ENCODE data around the gene ALX4.

ALX4 gene

DNA sequence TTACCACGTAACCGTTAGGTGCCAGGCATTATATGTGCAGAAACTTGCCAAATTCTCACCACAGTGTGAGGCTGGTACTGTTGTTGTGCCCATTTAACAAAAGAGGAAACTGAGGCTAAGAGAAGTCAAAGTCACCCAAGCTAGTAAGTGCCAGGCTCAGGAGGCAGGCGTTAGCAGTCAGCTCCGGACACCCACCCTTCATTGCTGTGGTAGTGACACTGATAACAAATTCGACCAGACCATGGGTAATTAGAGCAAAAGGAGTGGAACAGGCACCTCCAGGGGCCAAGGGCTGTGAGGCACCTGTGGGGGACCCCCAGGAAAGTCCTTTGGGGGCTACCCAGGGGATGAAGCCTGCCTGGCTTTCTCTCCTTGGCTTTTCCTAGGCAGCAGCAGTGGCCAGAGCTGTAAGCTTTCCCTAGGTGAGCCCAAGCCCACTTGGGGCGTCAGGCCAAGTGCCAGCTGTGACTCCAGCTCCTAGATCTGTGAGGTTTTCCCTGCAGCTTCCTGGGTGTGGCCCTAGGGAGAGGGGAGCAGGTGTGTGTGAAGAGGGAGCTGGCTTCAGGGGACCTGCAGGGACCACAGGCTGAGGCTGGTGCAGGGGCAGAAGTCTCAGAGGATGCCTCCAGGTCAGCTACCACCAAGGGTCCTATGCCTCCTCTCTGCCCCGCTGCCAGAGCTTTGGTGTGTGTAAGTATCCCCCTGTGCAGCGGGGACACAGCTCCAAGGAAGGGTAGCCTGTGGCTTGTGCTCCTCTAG lies 19.7 kb upstream of the ALX4 start:
- Mint-ChIP-seq H3K4me3 (no peak overlapping the region), H3K9me3 (no peaks in the 10 kb centered on the region), H3K27me3 (peaks cover 79% of the 10 kb centered on the region), H3K4me1 (ENCODE audit: low read depth) (no peaks in the 10 kb centered on the region), H3K27ac (no peak overlapping the region), H3K36me3 (ENCODE audit: low read depth) (no peaks in the 10 kb centered on the region)
- intact Hi-C loops (cut with micrococcal nuclease) = no loop called here

DNA sequence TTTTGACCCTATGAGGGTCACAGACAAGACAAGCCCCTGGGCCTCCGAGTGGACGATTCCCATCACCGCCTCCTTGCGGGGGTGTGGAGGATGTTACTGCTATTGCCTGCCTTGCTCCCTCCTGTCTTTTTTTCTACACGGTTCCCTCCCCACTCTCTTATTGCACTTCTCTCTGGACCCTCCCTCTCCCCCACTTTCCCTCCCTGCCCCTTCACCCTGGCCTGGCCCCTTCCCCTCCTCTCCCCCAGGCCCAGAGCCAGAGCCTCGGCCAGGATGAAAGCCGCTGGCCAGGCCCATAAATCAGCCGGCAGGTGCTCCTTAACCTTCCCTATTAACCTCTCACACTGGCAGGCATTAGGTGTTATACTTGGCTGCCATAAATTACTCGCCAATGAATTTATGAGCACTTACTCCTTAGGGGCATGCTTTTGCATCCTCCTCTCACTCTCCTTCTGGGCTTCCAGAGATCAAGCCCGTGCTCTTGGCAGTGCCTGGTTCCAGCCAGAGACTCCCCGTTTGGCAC lies 18.3 kb upstream of the ALX4 start:
- Mint-ChIP-seq H3K27ac (no peak overlapping the region), H3K9me3 (no peaks in the 10 kb centered on the region), H3K27me3 (peaks cover 81% of the 10 kb centered on the region), H3K4me1 (ENCODE audit: low read depth) (no peaks in the 10 kb centered on the region), H3K4me3 (no peak overlapping the region), H3K36me3 (ENCODE audit: low read depth) (no peaks in the 10 kb centered on the region)
- intact Hi-C loops (cut with micrococcal nuclease) = no loop called here

DNA sequence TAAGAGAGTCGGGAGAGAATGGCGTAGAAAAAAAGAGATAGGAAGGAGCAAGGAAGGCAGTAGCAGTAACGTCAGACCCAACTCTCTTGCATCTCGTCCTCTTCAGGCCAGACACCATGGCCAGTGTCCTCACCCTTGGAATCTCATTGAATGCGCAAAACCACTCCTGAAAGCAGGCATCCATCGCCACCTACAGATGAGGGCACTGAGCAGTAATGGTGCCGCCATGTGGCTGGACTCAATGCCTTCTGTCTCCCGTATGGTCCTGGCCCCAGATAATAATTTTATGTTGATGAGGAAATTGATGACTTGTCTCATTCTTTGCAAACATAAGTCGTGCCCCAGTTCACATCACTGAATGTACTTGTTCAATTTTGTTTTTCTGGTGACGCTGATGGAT lies 17.8 kb upstream of the ALX4 start:
- no peaks in the 10 kb centered on the region for H3K4me1 Mint-ChIP-seq (ENCODE audit: low read depth)
- no peak overlapping the region for H3K4me3 Mint-ChIP-seq
- H3K27me3 Mint-ChIP-seq = peaks cover 83% of the 10 kb centered on the region
- no peaks in the 10 kb centered on the region for H3K9me3 Mint-ChIP-seq
- H3K36me3 Mint-ChIP-seq (ENCODE audit: low read depth) = no peaks in the 10 kb centered on the region
- intact Hi-C loops (cut with micrococcal nuclease) = no loop called here
- no peak overlapping the region for H3K27ac Mint-ChIP-seq

DNA sequence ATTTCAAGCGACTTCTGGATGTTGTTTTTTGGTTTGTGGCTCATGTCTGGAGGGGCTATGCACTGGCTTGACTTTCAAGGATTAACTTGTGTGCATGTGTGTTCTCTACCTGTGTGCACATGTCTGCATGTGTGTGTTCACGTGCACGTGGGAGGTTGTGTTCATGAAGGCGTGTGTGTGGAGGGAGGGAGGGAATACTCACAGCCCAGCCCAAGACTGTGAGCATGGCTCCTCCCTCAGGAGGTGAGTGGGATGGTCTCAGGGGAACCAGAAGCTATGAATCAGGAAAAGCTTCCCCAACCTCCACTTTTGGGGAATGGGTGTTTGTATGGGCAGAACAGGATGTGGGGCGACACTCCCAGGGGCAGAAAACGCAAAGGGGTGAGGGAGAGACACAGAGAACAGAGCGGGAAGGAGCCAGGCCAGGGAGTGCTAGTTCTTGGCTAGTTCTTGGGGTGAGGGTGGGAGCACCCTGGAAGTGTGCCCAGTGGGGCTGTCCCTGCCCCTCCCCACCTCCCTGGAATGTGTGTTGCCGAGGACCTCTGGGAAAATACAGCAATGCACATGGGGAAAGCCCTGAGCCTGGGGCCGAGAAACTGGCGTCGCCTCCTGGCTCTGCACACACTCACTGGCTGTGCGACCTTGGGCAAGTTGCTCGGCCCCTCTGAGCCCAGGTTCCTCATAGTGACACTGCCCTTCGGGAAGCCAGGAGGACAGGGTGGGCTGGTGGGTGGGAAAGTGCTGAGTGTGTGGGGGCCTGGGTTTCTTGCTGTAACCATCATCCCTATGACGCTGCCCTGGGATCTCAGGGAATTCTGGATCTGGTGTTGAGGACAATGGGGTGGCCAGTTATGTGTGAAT lies 16.9 kb upstream of the ALX4 start:
- Mint-ChIP-seq H3K9me3 (no peaks in the 10 kb centered on the region), H3K36me3 (ENCODE audit: low read depth) (no peaks in the 10 kb centered on the region), H3K4me3 (no peak overlapping the region), H3K27me3 (peaks cover 83% of the 10 kb centered on the region), H3K4me1 (ENCODE audit: low read depth) (no peaks in the 10 kb centered on the region), H3K27ac (no peak overlapping the region)
- intact Hi-C loops (cut with micrococcal nuclease) = no loop called here

DNA sequence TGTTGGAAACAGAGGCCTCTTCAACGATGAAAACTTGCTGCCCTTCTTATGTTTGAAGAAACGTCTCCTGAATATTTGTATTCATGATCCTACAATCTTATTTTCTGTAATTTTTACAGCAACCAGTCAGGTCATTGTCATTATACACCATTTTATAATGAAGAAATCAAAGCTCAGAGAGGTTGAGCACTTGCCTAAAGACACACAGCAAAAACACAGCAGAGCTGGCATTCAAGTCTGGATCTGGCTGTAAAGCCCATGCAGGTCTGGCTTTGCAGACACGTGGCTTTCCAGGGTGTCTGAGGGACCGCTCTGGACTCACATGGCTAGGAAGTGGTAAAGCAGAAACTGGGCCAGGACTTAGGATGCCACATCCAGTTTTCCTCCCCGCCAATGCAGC lies 15.8 kb upstream of the ALX4 start:
- Mint-ChIP-seq H3K36me3 (ENCODE audit: low read depth) (no peaks in the 10 kb centered on the region), H3K27me3 (peaks cover 91% of the 10 kb centered on the region), H3K4me1 (ENCODE audit: low read depth) (no peaks in the 10 kb centered on the region), H3K27ac (no peak overlapping the region), H3K9me3 (no peaks in the 10 kb centered on the region), H3K4me3 (no peak overlapping the region)
- intact Hi-C loops (cut with micrococcal nuclease) = no loop called here

DNA sequence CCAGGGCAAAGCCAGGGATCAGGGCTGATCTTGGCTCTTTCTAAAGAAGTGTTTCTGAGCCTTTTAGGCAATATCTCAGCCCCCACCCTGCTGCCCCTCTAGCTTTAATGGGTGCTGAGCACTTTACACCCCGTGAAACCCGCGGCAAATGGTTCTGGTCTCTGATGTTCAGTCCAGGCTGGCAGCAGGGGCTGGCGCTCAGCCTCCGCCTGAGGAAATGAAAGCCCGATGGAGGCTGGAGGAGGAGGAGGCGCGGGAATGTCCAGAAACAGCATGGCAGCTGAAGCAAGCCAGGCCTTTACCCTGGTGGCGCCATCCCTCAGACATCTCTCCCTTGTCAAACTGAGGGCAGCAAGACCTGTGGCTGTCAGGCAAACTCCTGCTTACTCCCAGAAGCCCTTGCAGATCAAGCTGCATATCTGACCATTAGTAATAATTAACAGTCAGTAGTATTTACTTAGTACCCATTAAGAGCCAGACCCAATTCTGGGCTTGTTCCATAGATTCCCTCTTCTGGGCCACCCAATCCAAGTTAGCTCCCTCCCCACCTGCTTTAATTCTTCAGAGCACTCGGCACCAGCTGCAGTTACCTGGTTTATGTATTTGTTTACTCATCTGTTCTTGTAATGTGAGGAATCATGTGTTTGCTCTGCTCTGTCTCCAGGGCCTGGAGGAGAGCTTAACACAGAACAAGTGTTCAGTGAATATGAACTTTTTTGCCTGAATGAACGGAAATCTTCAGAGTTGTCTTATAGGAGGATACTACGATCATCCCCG lies 15.0 kb upstream of the ALX4 start:
- intact Hi-C loops (cut with micrococcal nuclease) = no loop called here
- Mint-ChIP-seq H3K27ac (no peak overlapping the region), H3K27me3 (peaks cover 92% of the 10 kb centered on the region), H3K4me1 (ENCODE audit: low read depth) (no peaks in the 10 kb centered on the region), H3K9me3 (no peaks in the 10 kb centered on the region), H3K36me3 (ENCODE audit: low read depth) (no peaks in the 10 kb centered on the region), H3K4me3 (no peak overlapping the region)

DNA sequence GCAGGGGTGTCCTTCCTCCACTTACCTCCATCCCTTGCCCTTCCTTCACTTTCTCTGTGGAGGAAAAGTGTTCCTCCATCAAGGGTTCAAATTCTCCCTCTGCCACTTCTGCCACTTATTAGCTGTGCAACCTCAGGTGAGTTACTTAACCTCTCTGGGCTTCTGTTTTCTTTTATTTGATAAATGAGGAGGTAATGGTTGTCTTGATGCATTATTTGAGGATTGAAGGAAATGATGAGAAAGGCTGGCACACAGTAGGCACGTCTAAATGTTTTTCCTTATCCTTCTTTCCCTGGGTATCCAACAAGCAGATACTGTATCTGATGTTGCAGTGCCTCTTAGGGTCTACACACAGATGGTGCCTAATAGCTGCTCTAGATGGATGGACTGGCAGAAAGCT lies 14.3 kb upstream of the ALX4 start:
- Mint-ChIP-seq H3K27me3 (peaks cover 92% of the 10 kb centered on the region), H3K4me1 (ENCODE audit: low read depth) (peaks cover 5% of the 10 kb centered on the region), H3K4me3 (no peak overlapping the region), H3K36me3 (ENCODE audit: low read depth) (no peaks in the 10 kb centered on the region), H3K27ac (no peak overlapping the region), H3K9me3 (no peaks in the 10 kb centered on the region)
- intact Hi-C loops (cut with micrococcal nuclease) = no loop called here

DNA sequence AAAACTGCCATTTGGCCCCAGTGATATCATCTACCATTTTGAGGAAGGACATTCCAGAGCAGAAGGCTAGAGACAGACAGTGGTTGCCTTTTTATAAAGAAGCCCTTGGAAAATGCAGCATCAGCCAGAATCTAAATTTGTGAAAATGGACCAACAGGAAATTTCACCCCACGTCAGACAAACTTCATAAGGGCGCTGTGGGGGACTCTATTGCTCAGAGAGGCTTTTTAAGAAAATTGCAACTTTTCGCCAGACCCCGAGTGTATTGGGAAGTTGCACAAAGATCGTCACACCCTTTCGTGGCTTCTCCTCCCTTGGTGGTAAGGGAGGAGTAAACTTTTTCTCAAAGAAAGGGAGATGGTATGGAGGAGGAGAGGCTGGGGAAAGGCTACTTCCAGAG lies 12.3 kb upstream of the ALX4 start:
- no peaks in the 10 kb centered on the region for H3K9me3 Mint-ChIP-seq
- H3K27ac Mint-ChIP-seq = no peak overlapping the region
- intact Hi-C loops (cut with micrococcal nuclease) = no loop called here
- H3K36me3 Mint-ChIP-seq (ENCODE audit: low read depth) = no peaks in the 10 kb centered on the region
- H3K27me3 Mint-ChIP-seq = peaks cover 94% of the 10 kb centered on the region
- peaks cover 5% of the 10 kb centered on the region for H3K4me1 Mint-ChIP-seq (ENCODE audit: low read depth)
- no peak overlapping the region for H3K4me3 Mint-ChIP-seq

DNA sequence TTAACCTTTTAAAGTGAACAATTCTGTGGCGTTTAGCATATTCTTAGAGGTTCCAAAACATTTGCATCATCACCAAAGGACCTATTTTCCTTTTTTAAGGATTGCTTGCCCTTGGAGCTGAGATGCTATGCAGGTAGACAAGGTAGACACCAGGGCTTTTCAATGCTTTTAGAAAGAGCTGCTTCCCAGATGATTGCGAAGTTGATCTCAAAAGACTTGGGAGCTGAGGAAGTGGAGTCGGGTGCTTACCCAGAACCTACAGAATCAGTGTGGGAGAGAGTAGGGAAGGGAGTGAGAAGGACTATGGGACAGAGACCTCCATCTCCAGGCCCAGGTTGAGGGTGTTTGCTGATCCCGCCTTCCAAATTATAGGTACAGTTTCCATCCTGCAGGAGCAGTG lies 11.1 kb upstream of the ALX4 start:
- intact Hi-C loops (cut with micrococcal nuclease) = no loop called here
- Mint-ChIP-seq H3K36me3 (ENCODE audit: low read depth) (no peaks in the 10 kb centered on the region), H3K27me3 (peaks cover 97% of the 10 kb centered on the region)

DNA sequence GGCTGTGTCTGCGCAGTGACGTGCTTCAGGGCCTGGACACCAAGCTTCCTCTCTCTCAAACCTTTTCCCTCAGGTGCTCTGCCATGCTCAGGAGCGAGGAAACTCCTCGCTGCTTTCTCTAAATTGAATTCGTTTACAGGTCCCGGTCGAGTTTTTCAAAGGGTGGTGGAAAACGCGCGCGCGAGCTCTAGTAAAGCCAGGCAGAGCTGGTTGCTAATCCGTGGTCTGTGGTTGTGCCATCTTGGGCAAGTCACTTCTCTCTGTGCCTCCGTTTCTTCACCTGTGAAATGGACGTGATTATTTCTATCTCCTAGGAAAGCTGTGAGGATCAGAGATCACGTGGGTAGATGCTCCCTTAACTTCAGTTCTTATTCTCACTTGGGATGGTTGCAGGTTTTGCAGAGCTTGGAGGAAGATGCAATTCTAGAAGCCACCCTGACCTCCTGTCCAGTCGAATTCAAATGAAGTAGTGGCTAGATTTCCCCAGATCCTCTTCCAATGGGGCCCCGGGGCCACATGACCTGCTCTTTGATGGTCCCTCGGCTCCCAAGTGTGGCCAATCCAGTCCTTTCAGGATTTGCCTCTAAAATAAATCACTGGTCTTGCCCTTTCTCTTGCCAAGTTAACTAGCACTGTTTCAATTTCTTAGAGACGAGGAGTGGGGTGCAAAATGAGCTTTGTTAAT lies 10.5 kb upstream of the ALX4 start:
- H3K4me3 Mint-ChIP-seq = no peak overlapping the region

More for the DNA sequence above, 11.1 kb upstream of the ALX4 start:
- Mint-ChIP-seq H3K4me1 (ENCODE audit: low read depth) (peaks cover 5% of the 10 kb centered on the region), H3K27ac (no peak overlapping the region), H3K9me3 (no peaks in the 10 kb centered on the region), H3K4me3 (no peak overlapping the region)

DNA sequence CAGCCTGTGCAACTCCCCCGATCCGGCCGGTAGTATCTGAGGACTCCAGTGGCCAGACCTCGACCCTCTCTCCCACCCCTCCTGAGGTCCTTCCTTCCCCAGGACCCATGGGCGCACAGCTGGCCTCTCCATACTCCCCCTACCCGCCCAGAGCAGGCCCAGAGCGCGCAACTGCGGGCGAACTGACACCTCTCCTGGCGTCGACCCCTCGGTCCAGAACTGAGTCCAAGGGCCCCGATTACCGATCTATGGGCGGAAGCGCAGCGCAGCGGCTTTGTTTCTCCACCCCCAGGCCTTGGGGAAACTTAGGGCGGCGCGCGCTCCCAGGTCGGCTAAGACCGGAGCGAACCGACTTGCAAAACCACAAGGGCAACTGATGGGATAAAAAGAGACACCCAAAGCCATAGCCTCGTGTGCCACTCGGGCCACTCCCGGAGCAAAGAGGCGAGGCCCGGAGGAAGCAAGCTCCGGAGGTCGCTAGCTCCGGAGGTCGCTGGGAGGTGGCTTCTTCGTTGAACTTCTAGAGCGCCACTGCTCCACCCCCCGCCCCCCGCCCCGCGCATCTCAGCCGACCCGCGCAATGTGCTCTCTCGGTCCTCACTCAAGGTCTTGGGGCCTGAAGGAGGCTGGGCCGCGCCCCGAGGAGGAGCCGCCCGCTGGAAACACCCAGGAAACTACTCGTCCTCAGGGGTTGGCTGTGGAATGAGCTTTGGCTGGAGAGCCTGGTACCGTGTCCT lies 9.8 kb upstream of the ALX4 start:
- H3K4me3 Mint-ChIP-seq = no peak overlapping the region
- intact Hi-C loops (cut with micrococcal nuclease) = no loop called here
- peaks cover 97% of the 10 kb centered on the region for H3K27me3 Mint-ChIP-seq
- no peak overlapping the region for H3K27ac Mint-ChIP-seq
- H3K36me3 Mint-ChIP-seq (ENCODE audit: low read depth) = no peaks in the 10 kb centered on the region
- no peaks in the 10 kb centered on the region for H3K9me3 Mint-ChIP-seq
- peaks cover 5% of the 10 kb centered on the region for H3K4me1 Mint-ChIP-seq (ENCODE audit: low read depth)

More for the DNA sequence above, 10.5 kb upstream of the ALX4 start:
- no peaks in the 10 kb centered on the region for H3K36me3 Mint-ChIP-seq (ENCODE audit: low read depth)
- H3K27me3 Mint-ChIP-seq = peaks cover 97% of the 10 kb centered on the region
- no peak overlapping the region for H3K27ac Mint-ChIP-seq
- H3K4me1 Mint-ChIP-seq (ENCODE audit: low read depth) = peaks cover 5% of the 10 kb centered on the region
- intact Hi-C loops (cut with micrococcal nuclease) = no loop called here
- H3K9me3 Mint-ChIP-seq = no peaks in the 10 kb centered on the region

DNA sequence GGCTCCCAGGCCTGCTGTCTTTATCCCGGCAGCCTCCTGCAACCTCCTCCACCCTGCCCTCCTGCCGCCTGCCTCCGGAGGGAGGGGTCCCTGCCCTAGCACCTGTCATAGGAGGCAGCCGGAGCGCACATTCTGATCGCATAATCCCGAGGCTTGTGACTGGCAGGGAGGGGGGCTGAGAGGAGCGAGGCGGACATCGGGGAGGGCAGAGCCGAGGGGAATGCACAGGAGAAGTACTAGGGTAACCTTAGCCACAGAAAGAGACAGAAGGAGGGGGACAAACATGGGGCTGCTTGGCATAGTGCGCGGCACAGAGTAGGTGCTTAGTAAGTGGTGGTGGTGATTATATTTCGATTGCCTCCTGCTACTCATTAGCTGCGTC lies 9.2 kb upstream of the ALX4 start:
- Mint-ChIP-seq H3K9me3 (no peaks in the 10 kb centered on the region), H3K4me3 (no peak overlapping the region), H3K36me3 (ENCODE audit: low read depth) (no peaks in the 10 kb centered on the region), H3K4me1 (ENCODE audit: low read depth) (peaks cover 8% of the 10 kb centered on the region), H3K27me3 (peaks cover 97% of the 10 kb centered on the region), H3K27ac (no peak overlapping the region)
- intact Hi-C loops (cut with micrococcal nuclease) = no loop called here

DNA sequence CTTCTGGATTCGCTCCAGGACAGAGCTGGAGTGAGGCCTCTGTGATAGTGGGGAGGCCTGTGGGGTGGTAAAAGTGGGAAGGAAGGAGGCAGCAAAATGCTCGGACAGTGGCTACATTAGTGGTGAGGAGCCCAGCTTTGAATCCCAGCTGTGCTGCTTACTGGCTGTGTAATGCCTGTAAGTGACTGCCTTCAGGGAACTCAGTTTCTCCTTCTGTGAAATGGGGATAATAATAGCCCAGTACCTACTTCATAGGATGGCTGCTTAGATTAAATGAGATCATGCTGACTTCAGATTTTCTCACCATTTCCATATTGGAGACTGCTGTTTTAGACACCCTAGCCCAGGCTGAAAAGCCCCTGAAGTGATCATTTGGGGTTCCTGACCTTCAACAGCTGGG lies 8.4 kb upstream of the ALX4 start:
- H3K27me3 Mint-ChIP-seq = peaks cover 97% of the 10 kb centered on the region
- H3K4me3 Mint-ChIP-seq = no peak overlapping the region
- H3K27ac Mint-ChIP-seq = no peak overlapping the region
- no peaks in the 10 kb centered on the region for H3K9me3 Mint-ChIP-seq
- peaks cover 9% of the 10 kb centered on the region for H3K4me1 Mint-ChIP-seq (ENCODE audit: low read depth)
- intact Hi-C loops (cut with micrococcal nuclease) = no loop called here
- no peaks in the 10 kb centered on the region for H3K36me3 Mint-ChIP-seq (ENCODE audit: low read depth)

Measured in dendritic cell treated with granulocyte-macrophage colony-stimulating factor and Interleukin-4, amounts not matched to agents 40 ng/mL and 50 ng/mL, for 4 days (primary cell).